ENCODE results near the gene RAP1GAP2.

DNA sequence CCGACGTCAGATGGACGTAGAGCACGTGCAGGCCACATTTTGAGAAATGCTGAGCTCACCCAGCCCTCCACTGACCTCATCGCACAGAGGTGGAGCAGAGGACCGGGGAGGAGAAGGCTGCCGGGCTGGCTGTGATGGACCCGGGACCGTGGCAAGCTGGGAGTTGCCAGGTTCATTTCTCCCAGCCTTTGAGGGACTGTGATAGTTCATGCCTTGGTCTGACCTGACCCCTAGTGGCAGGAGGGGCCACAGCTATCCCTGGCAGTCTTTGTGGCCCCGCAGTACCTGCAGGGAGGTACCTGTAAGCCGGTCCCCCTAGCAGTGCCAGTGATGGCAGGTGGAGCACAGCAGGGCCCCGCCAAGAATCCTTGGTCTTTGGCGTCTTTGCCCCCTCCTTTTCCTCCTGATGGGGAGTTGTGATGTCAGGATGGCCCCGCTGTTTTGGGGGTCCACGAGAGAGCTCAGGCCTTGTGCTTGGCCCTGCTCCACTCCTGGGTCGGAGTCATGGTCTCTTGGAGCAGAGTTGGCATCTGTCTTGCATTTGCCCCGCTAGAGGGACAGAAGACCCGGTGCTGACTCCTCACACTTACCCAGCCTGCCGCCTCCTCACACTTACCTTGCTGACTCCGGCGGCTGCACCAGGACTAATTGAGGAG, 216.8 kb downstream of the RAP1GAP2 start:
- TF ChIP-seq, protein P1, sequence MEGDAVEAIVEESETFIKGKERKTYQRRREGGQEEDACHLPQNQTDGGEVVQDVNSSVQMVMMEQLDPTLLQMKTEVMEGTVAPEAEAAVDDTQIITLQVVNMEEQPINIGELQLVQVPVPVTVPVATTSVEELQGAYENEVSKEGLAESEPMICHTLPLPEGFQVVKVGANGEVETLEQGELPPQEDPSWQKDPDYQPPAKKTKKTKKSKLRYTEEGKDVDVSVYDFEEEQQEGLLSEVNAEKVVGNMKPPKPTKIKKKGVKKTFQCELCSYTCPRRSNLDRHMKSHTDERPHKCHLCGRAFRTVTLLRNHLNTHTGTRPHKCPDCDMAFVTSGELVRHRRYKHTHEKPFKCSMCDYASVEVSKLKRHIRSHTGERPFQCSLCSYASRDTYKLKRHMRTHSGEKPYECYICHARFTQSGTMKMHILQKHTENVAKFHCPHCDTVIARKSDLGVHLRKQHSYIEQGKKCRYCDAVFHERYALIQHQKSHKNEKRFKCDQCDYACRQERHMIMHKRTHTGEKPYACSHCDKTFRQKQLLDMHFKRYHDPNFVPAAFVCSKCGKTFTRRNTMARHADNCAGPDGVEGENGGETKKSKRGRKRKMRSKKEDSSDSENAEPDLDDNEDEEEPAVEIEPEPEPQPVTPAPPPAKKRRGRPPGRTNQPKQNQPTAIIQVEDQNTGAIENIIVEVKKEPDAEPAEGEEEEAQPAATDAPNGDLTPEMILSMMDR (conservative IDR thresholded peaks at IDR 0.05), result peak; percentile 63
- no peak for TF ChIP-seq ZFX (IDR thresholded peaks at IDR 0.05)

Data from C4-2B (cell line).